Activated B cell treated with CpG ODN at 0.5 μM for 24 hours (primary cell): Measurements from ENCODE around the gene ISM2. TPM values are rescaled to one million over a fixed set of nuclear protein-coding genes. Genes with fewer than 3 reads are reported as not detected.
"Not testable (repeated sequence)": the region's sequence is repeated elsewhere in the genome, so short reads cannot be mapped to it uniquely, and the experiment has no call there.

ENCODE experiments used
- ATAC-seq: fragments of 200-7000 bp; cut with Tn5 transposase; one replicate; pipeline ENCODE4 v1.10.0; 2021; ENCODE audit warnings: low read depth, mild to moderate bottlenecking, moderate library complexity
- CTCF ChIA-PET: fragments of 350-600 bp; sonication (Branson Sonifier 250); formaldehyde crosslinking; loops from one replicate; lab custom pipeline; 2021; ENCODE audit warnings: antibody characterized with exemption; lab: Charles Lee
- POLR2A ChIA-PET: fragments of 350-600 bp; sonication (Branson Sonifier 250); formaldehyde crosslinking; loops from one replicate; lab custom pipeline; 2021; ENCODE audit warnings: antibody characterized with exemption; lab: Charles Lee
- DNase-seq: peaks from one replicate; pipeline ENCODE4 v3.0.0; 2022
- H3K27ac Mint-ChIP-seq: one replicate; pipeline ENCODE4 v1.8.0; 2020; ENCODE audit warnings: mixed read lengths
- H3K27me3 Mint-ChIP-seq: one replicate; pipeline ENCODE4 v1.8.0; 2021; ENCODE audit warnings: mixed read lengths
- H3K36me3 Mint-ChIP-seq: one replicate; pipeline ENCODE4 v1.8.0; 2021; ENCODE audit warnings: low read depth, mixed read lengths
- H3K4me1 Mint-ChIP-seq: one replicate; pipeline ENCODE4 v1.8.0; 2021; ENCODE audit warnings: mixed read lengths
- H3K4me3 Mint-ChIP-seq: one replicate; pipeline ENCODE4 v1.8.0; 2020; ENCODE audit warnings: mild to moderate bottlenecking, mixed read lengths
- H3K9me3 Mint-ChIP-seq: one replicate; pipeline ENCODE4 v1.8.0; 2020; ENCODE audit warnings: mixed read lengths
- CTCF ChIP-seq: fragments of 200-600 bp; IDR thresholded peaks from one replicate; pipeline ENCODE4 v1.8.0; 2022; ENCODE audit warnings: antibody characterized with exemption, mild to moderate bottlenecking
- intact Hi-C: fragments of 100-400 bp; cut with micrococcal nuclease; formaldehyde crosslinking; loops from one replicate; pipeline ENCODE4 v1.15.1; 2024
- total RNA-seq: library from RNA; stranded (reverse); gene quantifications from 2 replicates; pipeline ENCODE4 v1.2.3, GENCODE V29; 2022

ISM2 gene
- total RNA-seq, 1 donor from 2014 or later: not detected

DNA sequence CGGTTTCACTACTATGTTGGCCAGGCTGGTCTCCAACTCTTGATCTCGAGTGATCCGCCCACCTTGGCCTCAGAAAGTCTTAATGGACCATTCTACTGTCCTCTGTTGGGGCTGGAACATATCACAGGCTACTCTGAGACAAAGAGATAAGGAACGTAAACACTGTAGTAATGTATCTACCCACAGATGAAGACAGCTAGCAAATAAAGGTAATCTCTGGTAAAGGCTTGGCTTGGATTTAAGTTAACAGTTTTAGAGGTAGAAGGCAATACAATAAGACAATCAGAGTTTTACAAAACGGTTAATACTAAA, 44.6 kb upstream of the ISM2 start:
- no peak for TF ChIP-seq CTCF
- Mint-ChIP-seq H3K4me3 (no peak overlapping the region), H3K27me3 (no peaks in the 10 kb centered on the region), H3K27ac (no peak overlapping the region), H3K9me3 (no peaks in the 10 kb centered on the region), H3K36me3 (peaks cover 34% of the 10 kb centered on the region), H3K4me1 (peaks cover 28% of the 10 kb centered on the region)
- POLR2A ChIA-PET: interaction anchor here (0.6 to 1.9 kb wide), 3 partner anchors 39 to 222 kb away, joined by 4 to 5 read pairs (median 4); partner anchors contain the start of genes GSTZ1 and POMT2
- DNase-seq (no peak), ATAC-seq (no peak)
- CTCF ChIA-PET: interaction anchor here (1.1 kb wide), 1 partner anchor 228 kb away, joined by 3 read pairs; no protein-coding TSS in a partner anchor
- intact Hi-C loops: loop anchor here (10.0 kb wide), 1 partner anchor 162 kb away; the partner anchor contains the start of genes ALKBH1 and SLIRP

DNA sequence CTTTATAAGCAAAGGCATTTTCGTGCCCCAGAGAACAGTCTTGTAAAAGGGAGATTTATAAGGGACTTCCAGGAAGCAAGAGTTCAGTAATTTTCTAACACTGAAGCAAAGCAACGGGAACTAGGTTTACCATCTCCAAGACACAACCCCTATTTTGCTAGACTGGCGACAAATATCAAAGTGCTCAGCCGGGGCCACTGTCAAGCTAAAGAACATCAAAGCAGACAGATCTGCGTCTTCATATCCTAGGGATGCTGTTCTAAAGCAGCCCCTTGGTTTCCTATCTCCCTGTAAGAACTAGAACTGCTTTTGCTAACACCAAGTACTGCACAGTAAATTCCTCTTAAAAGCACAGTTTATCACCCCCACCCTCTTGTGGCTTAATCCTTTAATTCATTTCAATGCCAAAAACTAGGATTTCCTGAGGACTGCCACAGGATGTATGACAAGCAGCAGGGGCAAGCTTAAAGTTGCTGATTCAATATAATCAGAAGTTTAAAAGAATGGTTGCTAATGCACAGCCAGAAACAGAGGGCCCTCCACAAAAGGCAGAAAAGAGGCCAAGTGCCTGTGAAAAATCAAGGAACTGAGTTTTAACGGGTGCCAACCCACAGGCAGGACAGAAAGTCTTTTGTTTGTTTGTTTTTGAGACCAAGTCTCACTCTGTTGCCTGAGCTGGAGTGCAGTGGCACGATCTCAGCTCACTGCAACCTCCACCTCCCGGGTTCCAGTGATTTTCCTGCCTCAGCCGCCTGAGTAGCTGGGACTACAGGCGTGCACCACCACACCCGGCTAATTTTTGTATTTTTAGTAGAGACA, 44.0 kb upstream of the ISM2 start:
- CTCF ChIA-PET: interaction anchor here (1.1 to 1.7 kb wide), 2 partner anchors 9 to 227 kb away, joined by 3 to 5 read pairs; no protein-coding TSS in a partner anchor
- peaks cover 31% of the 10 kb centered on the region for H3K36me3 Mint-ChIP-seq
- DNase-seq (no peak), ATAC-seq (no peak)
- POLR2A ChIA-PET: interaction anchor here (0.5 to 1.9 kb wide), 3 partner anchors 73 to 222 kb away, joined by 4 to 5 read pairs (median 5); partner anchors contain the start of genes GSTZ1 and POMT2
- H3K27ac Mint-ChIP-seq: peak overlapping the region; percentile 68
- no peaks in the 10 kb centered on the region for H3K9me3 Mint-ChIP-seq
- H3K4me3 Mint-ChIP-seq: no peak overlapping the region
- intact Hi-C loops: loop anchor here (10.0 kb wide), 1 partner anchor 162 kb away; the partner anchor contains the start of genes ALKBH1 and SLIRP
- no peaks in the 10 kb centered on the region for H3K27me3 Mint-ChIP-seq
- peaks cover 28% of the 10 kb centered on the region for H3K4me1 Mint-ChIP-seq
- no peak for TF ChIP-seq CTCF

GRCh38 chr14:77541905-77542304, 43.3 kb upstream of the ISM2 start:
- peaks cover 28% of the 10 kb centered on the region for H3K36me3 Mint-ChIP-seq
- H3K4me3 Mint-ChIP-seq: peak overlapping the region; percentile 53
- intact Hi-C loops: loop anchor here (10.0 kb wide), 1 partner anchor 163 kb away; the partner anchor contains the start of genes ALKBH1 and SLIRP
- peaks cover 28% of the 10 kb centered on the region for H3K4me1 Mint-ChIP-seq
- peak; percentile 86 for ATAC-seq
- H3K9me3 Mint-ChIP-seq: no peaks in the 10 kb centered on the region
- no peak for DNase-seq
- no peak for TF ChIP-seq CTCF
- ChIA-PET POLR2A (interaction anchor here (0.5 to 1.9 kb wide), 4 partner anchors 11 to 221 kb away, joined by 4 to 5 read pairs (median 4); partner anchors contain the start of genes GSTZ1 and POMT2), CTCF (interaction anchor here (1.7 kb wide), 1 partner anchor 9 kb away, joined by 5 read pairs; no protein-coding TSS in a partner anchor)
- peak overlapping the region; percentile 75 for H3K27ac Mint-ChIP-seq
- no peaks in the 10 kb centered on the region for H3K27me3 Mint-ChIP-seq

DNA sequence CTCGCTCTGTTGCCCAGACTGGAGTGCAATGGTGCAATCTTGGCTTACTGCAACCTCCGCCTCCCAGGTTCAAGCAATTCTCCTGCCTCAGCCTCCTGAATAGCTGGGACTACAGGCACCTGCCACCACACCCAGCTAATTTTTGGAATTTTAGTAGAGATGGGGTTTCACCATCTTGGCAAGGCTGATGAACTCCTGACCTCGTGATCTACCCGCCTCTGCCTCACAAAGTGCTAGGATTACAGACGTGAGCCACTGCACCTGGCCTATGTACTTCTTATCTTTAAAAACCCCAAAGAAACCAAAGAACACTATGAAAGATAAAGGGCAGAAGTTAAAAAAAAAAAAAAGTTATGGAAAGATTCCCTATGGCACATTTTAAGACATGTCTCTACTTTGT, 38.3 kb upstream of the ISM2 start:
- POLR2A ChIA-PET, intact Hi-C loops, DNase-seq, ATAC-seq, H3K27ac Mint-ChIP-seq, H3K4me3 Mint-ChIP-seq, H3K4me1 Mint-ChIP-seq, H3K27me3 Mint-ChIP-seq, H3K9me3 Mint-ChIP-seq: not testable (repeated sequence)
- CTCF ChIA-PET: interaction anchor here (0.9 kb wide), 1 partner anchor 236 kb away, joined by 3 read pairs; no protein-coding TSS in a partner anchor
- H3K36me3 Mint-ChIP-seq: peaks cover 29% of the 10 kb centered on the region

- no peaks in the 10 kb centered on the region for H3K27me3 Mint-ChIP-seq
- no peak overlapping the region for H3K27ac Mint-ChIP-seq
- DNase-seq (no peak), ATAC-seq (no peak)
- H3K9me3 Mint-ChIP-seq: no peaks in the 10 kb centered on the region
- ChIA-PET CTCF (no interaction called here), POLR2A (interaction anchor here (0.6 kb wide), 1 partner anchor 11 kb away, joined by 4 read pairs; no protein-coding TSS in a partner anchor)
- peaks cover 41% of the 10 kb centered on the region for H3K36me3 Mint-ChIP-seq
- H3K4me1 Mint-ChIP-seq: peaks cover 2% of the 10 kb centered on the region
- intact Hi-C loops: no loop called here
- H3K4me3 Mint-ChIP-seq: no peak overlapping the region
- no peak for TF ChIP-seq CTCF
Measured at GRCh38 chr14:77531071-77531470, 32.5 kb upstream of the ISM2 start.
